Duodenal mucosa (tissue), 2 donors: ENCODE measurements around the gene SYNM.
A peak's percentile ranks its signal among the peaks of the same experiment; 100 is the strongest.
"Not testable (repeated sequence)": the region's sequence is repeated elsewhere in the genome, so short reads cannot be mapped to it uniquely, and the experiment has no call there.

Experiments used
- H3K27ac ChIP-seq: one replicate; pipeline ENCODE4 v1.7.0; 2013; ENCODE audit warnings: low read depth, low read length
- H3K27me3 ChIP-seq, 2 donors: one replicate each; pipeline ENCODE4 v1.7.0; 2013; ENCODE audit warnings: low read length in 2 of 2, control low read depth in 1 of 2; ENCODE audit not compliant: insufficient read depth in 2 of 2, control insufficient read depth in 1 of 2
- H3K36me3 ChIP-seq, 2 donors: one replicate each; pipeline ENCODE4 v1.7.0; 2013; ENCODE audit warnings: low read length in 2 of 2, control low read depth in 1 of 2; ENCODE audit not compliant: insufficient read depth in 2 of 2, control insufficient read depth in 1 of 2
- H3K4me1 ChIP-seq, 2 donors: one replicate each; pipeline ENCODE4 v1.7.0; 2013; ENCODE audit warnings: low read length in 2 of 2, control low read depth in 1 of 2; ENCODE audit not compliant: insufficient read depth in 2 of 2, control insufficient read depth in 1 of 2
- H3K4me3 ChIP-seq, 2 donors: one replicate each; pipeline ENCODE4 v1.7.0; 2013; ENCODE audit warnings: low read length in 2 of 2, low read depth in 1 of 2
- H3K9ac ChIP-seq, 2 donors: one replicate each; pipeline ENCODE4 v1.7.0; 2013; ENCODE audit warnings: low read length in 2 of 2, low read depth in 1 of 2
- H3K9me3 ChIP-seq, 2 donors: one replicate each; pipeline ENCODE4 v1.7.0; 2013; ENCODE audit warnings: low read length in 2 of 2, control low read depth in 1 of 2; ENCODE audit not compliant: control insufficient read depth in 1 of 2

Gene SYNM

GRCh38 chr15:99104788-99105513, at the start of gene SYNM:
Gene SYNM (plus strand): TSS chr15:99105080. CDS start chr15:99105200, 120 bp downstream.
- Histone ChIP-seq H3K27me3 (peaks cover 8 to 16% of the 10 kb centered on the region in 2 donors), H3K9ac (peak within 1 kb of the TSS; percentile 10 to 45)

GRCh38 chr15:99055555-99056134, 49.2 kb upstream of the SYNM start:
- H3K4me3 ChIP-seq = no peak overlapping the region
- no peaks in the 10 kb centered on the region for H3K36me3 ChIP-seq
- H3K9me3 ChIP-seq = no peaks in the 10 kb centered on the region
- peaks cover 0 to 4% of the 10 kb centered on the region in 2 donors for H3K4me1 ChIP-seq
- peaks cover 10 to 11% of the 10 kb centered on the region in 2 donors for H3K27me3 ChIP-seq
- no peak overlapping the region for H3K27ac ChIP-seq
- H3K9ac ChIP-seq = no peak overlapping the region

More at GRCh38 chr15:99104788-99105513, at the start of gene SYNM:
- no peaks in the 10 kb centered on the region for H3K36me3 ChIP-seq
- peak within 1 kb of the TSS; percentile 44 for H3K27ac ChIP-seq
- no peaks in the 10 kb centered on the region for H3K9me3 ChIP-seq
- H3K4me1 ChIP-seq = peaks cover 8 to 20% of the 10 kb centered on the region in 2 donors
- H3K4me3 ChIP-seq = peak within 1 kb of the TSS; percentile 62 to 67

- H3K4me1 ChIP-seq = peaks cover 0 to 4% of the 10 kb centered on the region in 2 donors
- H3K9ac ChIP-seq = no peak overlapping the region
- no peaks in the 10 kb centered on the region for H3K9me3 ChIP-seq
- no peak overlapping the region for H3K4me3 ChIP-seq
- H3K27me3 ChIP-seq = peaks cover 14 to 21% of the 10 kb centered on the region in 2 donors
- H3K27ac ChIP-seq = no peak overlapping the region
- no peaks in the 10 kb centered on the region for H3K36me3 ChIP-seq
Observed at GRCh38 chr15:99057020-99057419, 47.9 kb upstream of the SYNM start.

DNA sequence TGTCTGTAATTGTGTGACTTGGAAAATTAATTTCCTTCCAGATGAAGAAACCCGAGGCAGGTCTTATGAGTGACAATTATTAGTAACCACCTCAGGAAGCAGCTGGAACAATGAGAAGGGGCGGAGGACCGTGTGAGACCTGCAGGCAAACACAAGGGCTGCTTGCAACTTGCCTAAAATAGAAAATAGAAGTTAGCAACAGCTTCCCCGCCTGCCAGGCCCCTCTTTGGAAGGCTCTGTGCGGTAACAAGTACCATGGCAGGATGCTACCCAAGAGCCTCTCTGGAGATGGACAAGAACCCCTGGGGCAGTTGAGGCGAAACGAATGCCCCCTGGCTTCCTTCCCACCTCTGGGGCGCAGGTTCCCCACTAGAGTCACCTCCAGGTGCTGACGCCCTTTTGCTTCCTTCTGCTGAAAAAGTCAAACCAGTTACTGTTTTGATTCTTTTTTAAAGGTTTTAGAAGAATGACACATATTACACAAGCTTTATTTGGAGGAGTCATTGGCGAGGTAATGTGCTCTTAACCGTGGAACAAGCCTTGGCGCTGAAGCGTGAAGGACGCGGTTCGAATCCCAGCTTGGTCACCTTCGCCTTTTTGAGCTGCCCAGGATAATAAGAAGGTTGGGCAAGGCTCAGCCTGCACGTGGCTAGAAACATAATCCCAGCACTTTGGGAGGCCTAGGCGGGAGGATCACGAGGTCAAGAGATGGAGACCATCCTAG, 47.0 kb upstream of the SYNM start:
- H3K27ac ChIP-seq = no peak overlapping the region
- no peak overlapping the region for H3K4me3 ChIP-seq

DNA sequence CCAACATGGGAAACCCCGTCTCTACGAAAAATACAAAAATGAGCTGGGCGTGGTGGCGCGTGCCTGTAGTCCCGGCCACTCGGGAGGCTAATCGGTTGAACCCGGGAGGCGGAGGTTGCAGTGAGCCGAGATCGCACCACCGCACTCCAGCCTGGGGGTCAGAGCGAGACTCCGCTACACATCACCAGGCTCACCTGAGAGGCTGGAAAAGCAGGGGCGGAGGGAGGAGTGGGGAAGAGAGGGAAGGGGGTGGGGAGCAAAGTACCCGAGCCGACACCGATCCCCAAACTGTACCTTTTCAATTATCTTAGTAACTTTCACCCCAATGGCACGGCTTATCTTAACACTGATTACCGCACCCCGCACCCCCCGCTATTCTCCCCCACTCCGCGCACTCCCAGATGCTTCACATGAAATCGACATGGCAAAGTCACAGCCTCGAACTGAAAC, 46.4 kb upstream of the SYNM start:
- no peak overlapping the region for H3K9ac ChIP-seq
- peak overlapping the region; percentile 7 to 51 for H3K4me3 ChIP-seq
- no peaks in the 10 kb centered on the region for H3K36me3 ChIP-seq
- H3K9me3 ChIP-seq = no peaks in the 10 kb centered on the region
- H3K4me1 ChIP-seq = peaks cover 0 to 4% of the 10 kb centered on the region in 2 donors
- peaks cover 18 to 29% of the 10 kb centered on the region in 2 donors for H3K27me3 ChIP-seq
- H3K27ac ChIP-seq = no peak overlapping the region

More for the DNA sequence above, 47.0 kb upstream of the SYNM start:
- no peaks in the 10 kb centered on the region for H3K9me3 ChIP-seq
- no peaks in the 10 kb centered on the region for H3K36me3 ChIP-seq
- H3K9ac ChIP-seq = no peak overlapping the region
- H3K4me1 ChIP-seq = peaks cover 0 to 4% of the 10 kb centered on the region in 2 donors
- H3K27me3 ChIP-seq = peaks cover 15 to 29% of the 10 kb centered on the region in 2 donors

GRCh38 chr15:99059010-99059981, 45.6 kb upstream of the SYNM start:
- peaks cover 0 to 4% of the 10 kb centered on the region in 2 donors for H3K4me1 ChIP-seq
- H3K9ac ChIP-seq = no peak overlapping the region
- H3K9me3 ChIP-seq = no peaks in the 10 kb centered on the region
- H3K36me3 ChIP-seq = no peaks in the 10 kb centered on the region
- peak overlapping the region; percentile 40 to 62 for H3K4me3 ChIP-seq
- peaks cover 19 to 29% of the 10 kb centered on the region in 2 donors for H3K27me3 ChIP-seq
- no peak overlapping the region for H3K27ac ChIP-seq

GRCh38 chr15:99060186-99060585, 44.7 kb upstream of the SYNM start:
- not testable (repeated sequence) for H3K27ac ChIP-seq, H3K4me3 ChIP-seq, H3K4me1 ChIP-seq, H3K36me3 ChIP-seq, H3K9ac ChIP-seq, H3K9me3 ChIP-seq
- H3K27me3 ChIP-seq = peaks cover 19 to 29% of the 10 kb centered on the region in 2 donors

- H3K27ac ChIP-seq = no peak overlapping the region
- no peaks in the 10 kb centered on the region for H3K9me3 ChIP-seq
- no peaks in the 10 kb centered on the region for H3K36me3 ChIP-seq
- no peak overlapping the region for H3K9ac ChIP-seq
- peaks cover 0 to 4% of the 10 kb centered on the region in 2 donors for H3K4me1 ChIP-seq
- no peak overlapping the region for H3K4me3 ChIP-seq
- peaks cover 19 to 29% of the 10 kb centered on the region in 2 donors for H3K27me3 ChIP-seq
Observed at GRCh38 chr15:99062226-99062625, 42.7 kb upstream of the SYNM start.

DNA sequence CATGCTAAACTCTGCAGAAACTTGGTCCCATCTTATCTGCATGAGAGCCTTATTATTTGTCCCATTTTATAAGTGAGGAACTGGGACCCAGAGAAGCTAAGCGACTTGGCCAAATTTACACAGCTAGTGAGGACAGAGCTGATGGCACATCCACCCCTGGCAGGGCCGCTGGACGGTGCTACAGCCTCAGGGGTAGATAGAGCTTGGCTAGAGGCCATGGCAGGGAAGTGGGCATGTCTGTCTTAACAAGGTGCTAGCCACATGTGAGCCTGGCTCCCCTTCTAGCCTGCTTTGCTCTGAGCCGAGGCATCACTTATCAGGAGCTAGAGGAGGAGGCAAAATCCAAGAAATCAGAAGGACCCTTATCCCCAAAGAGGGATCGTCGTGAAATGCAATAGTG, 36.7 kb upstream of the SYNM start:
- Histone ChIP-seq H3K9ac (no peak overlapping the region), H3K4me1 (no peaks in the 10 kb centered on the region), H3K4me3 (no peak overlapping the region), H3K27ac (no peak overlapping the region), H3K9me3 (no peaks in the 10 kb centered on the region), H3K36me3 (no peaks in the 10 kb centered on the region), H3K27me3 (peaks cover 0 to 4% of the 10 kb centered on the region in 2 donors)
